ENCODE measurements around the gene SHANK3. TPM values are rescaled to one million over a fixed set of nuclear protein-coding genes. Genes with fewer than 3 reads are reported as not detected.

SHANK3 gene
- 0.51 and 0.97 TPM in 2 replicates for total RNA-seq (2014; rRNA removed; shearing (Covaris generic))
- 0.08 and 0.10 TPM in 2 replicates for polyA plus RNA-seq (2016; fragmentation: Nextera tagmentation; extraction: Ambion mirVana)

DNA sequence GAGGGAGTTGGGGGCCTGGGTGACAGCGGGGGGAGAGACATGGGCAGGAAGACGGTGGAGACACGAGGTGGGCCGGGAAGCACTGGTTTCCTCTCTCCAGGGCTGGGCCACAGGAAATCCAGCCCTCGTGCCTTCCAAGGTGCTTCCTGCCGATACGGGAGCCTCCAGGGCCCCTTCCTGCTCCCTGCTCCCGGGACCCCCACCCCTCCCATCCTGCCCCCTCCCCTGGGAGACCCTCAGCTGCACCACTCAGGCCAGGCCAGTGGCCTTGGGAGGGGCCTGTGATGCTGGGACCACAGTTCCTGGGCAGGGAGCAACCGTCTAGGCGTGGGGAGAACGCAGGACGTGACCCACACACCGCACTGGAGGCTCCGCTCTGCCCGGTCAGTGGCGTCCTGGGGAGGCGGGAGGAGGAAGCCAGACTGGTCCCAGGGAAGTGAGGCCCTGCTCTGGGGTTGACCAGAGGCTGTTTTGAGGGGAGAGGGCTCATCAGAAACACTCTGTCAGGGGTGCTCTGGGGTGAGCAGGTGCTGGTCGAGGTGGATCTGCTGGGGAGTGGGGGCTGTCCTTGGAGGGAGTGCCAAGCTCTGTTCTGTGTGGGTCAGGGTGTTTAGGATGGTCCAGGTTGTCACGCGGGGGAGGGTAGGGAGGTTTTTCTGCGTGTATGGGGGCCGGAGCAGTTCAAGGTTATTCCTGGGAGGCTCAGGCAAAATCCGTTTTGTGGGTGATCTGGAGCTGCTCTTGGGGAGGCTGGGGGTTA lies at the start of gene SHANK3:
SHANK3 (plus strand) TSS at position 353 of the 760 bp plus-strand sequence.
- no peak within 1 kb of the TSS for H2AFZ ChIP-seq
- 49 to 54% methylated on average over 10 to 23 of the region's 23 CpGs for WGBS, 2 experiments (ENCODE audit: low coverage in 1 of 2, low lambda C conversion rate in 2 of 2, missing lambda C conversion rate in 2 of 2)
- no peak within 1 kb of the TSS for H3K4me3 ChIP-seq
- TF ChIP-seq EZH2 (IDR thresholded peaks at IDR 0.05; ENCODE audit: insufficient read depth, poor library complexity, severe bottlenecking) (no peak), EZH2phosphoT487 (IDR thresholded peaks at IDR 0.05; ENCODE audit: insufficient read depth, low read depth) (no peak)
- no peaks in the 10 kb centered on the region for H3K9me2 ChIP-seq (ENCODE audit: insufficient read depth)
- no peak for DNase-seq
- no peaks in the 10 kb centered on the region for H3K79me2 ChIP-seq (ENCODE audit: insufficient read depth)
- H3K27ac ChIP-seq, result no peak within 1 kb of the TSS
- H3K9me3 ChIP-seq (ENCODE audit: low read depth), result no peaks in the 10 kb centered on the region
- in situ Hi-C loops (cut with MboI), result no loop called here
- H3K4me1 ChIP-seq (ENCODE audit: insufficient read depth), result no peaks in the 10 kb centered on the region
- no peaks in the 10 kb centered on the region for H3F3A ChIP-seq (ENCODE audit: insufficient read depth)
- H3K9ac ChIP-seq, result no peak within 1 kb of the TSS
- H3K27me3 ChIP-seq (replicated peaks; ENCODE audit: insufficient read depth), result peaks cover 20% of the 10 kb centered on the region
- no peaks in the 10 kb centered on the region for H3K36me3 ChIP-seq (ENCODE audit: low read depth)
- H3K4me2 ChIP-seq (ENCODE audit: unreplicated experiment), result no peak within 1 kb of the TSS
- H4K20me1 ChIP-seq (ENCODE audit: insufficient read depth), result no peaks in the 10 kb centered on the region

DNA sequence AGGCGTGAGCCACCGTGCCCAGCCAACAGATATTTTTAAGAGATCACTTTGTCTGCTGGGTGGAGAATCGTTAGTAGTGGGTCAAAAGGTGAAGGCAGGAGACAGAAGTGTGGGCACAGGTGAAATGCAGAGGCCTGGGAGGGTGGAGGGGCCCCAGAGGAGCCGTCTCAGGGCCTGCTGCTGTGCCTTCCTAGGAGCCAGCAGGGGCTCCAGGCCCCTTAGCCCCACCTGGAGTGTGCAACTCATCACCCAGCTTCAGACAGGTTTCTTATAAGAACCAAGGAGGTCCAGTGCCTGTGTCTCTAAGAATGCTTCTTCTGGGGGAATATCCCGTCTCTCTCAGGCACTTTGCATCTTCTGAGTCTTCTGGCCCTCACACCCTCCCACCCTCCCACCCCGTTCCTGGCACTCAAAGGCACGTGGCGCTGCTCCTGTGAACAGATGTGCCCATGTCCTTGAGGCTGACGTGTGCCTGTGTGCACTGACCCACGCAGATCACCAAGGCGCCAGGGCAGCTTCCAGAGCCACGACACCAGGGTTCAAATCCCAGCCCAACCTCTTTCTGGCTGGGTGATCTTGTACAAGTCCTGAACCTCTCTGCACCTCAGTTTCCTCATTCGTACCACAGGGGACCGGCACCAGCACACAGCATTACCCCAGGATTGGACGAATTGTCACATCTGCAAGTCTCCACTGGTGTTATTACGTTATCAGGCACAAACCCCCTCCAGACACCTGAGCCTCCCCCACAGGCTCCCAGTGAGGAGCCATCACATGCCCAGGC lies 48.1 kb upstream of the SHANK3 start:
- H4K20me1 ChIP-seq (ENCODE audit: insufficient read depth), result no peaks in the 10 kb centered on the region
- H3K27me3 ChIP-seq (replicated peaks; ENCODE audit: insufficient read depth), result no peaks in the 10 kb centered on the region
- H3K9ac ChIP-seq, result no peak overlapping the region
- H3K4me2 ChIP-seq (ENCODE audit: unreplicated experiment), result no peak overlapping the region
- TF ChIP-seq EZH2phosphoT487 (IDR thresholded peaks at IDR 0.05; ENCODE audit: insufficient read depth, low read depth), result no peak
- no peak for TF ChIP-seq EZH2 (IDR thresholded peaks at IDR 0.05; ENCODE audit: insufficient read depth, poor library complexity, severe bottlenecking)
- peaks cover 7% of the 10 kb centered on the region; the same call in 1 of the 2 replicates for H3F3A ChIP-seq (ENCODE audit: insufficient read depth)
- H3K36me3 ChIP-seq (ENCODE audit: low read depth), result no peaks in the 10 kb centered on the region
- 76 to 78% methylated on average over 16 of the region's 16 CpGs for WGBS, 2 experiments (ENCODE audit: low coverage in 1 of 2, low lambda C conversion rate in 2 of 2, missing lambda C conversion rate in 2 of 2)
- in situ Hi-C loops (cut with MboI), result no loop called here
- DNase-seq, result no peak
- H3K9me3 ChIP-seq (ENCODE audit: low read depth), result no peaks in the 10 kb centered on the region
- no peak overlapping the region for H2AFZ ChIP-seq
- peaks cover 8% of the 10 kb centered on the region for H3K4me1 ChIP-seq (ENCODE audit: insufficient read depth)
- no peaks in the 10 kb centered on the region for H3K79me2 ChIP-seq (ENCODE audit: insufficient read depth)
- H3K4me3 ChIP-seq, result no peak overlapping the region
- no peak overlapping the region for H3K27ac ChIP-seq
- no peaks in the 10 kb centered on the region for H3K9me2 ChIP-seq (ENCODE audit: insufficient read depth)

DNA sequence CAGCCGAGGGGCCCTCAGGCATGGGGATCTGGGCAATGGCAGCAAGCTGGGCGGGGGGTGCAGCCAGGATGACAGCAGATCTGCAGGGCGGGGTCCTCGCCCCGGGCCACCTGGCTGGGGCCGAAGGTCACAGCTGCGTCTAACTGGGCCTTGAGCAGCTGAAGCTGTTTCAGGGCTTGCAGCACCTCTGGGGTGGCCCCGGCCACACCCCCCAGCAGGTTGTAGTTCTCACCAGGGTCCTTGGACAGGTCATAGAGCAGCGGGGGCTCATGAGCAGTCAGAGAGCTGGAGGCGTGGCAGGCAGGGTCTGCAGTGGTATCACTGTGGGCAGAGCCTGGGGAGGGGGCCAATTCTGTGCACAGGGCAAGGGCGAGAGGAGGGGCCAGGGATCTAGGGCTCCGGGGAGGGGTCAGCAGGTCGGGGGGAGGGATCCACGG lies 47.5 kb upstream of the SHANK3 start:
- Histone ChIP-seq H3K9me2 (ENCODE audit: insufficient read depth) (no peaks in the 10 kb centered on the region), H4K20me1 (ENCODE audit: insufficient read depth) (no peaks in the 10 kb centered on the region), H3K4me1 (ENCODE audit: insufficient read depth) (peaks cover 8% of the 10 kb centered on the region), H2AFZ (no peak overlapping the region), H3K4me3 (no peak overlapping the region), H3K79me2 (ENCODE audit: insufficient read depth) (no peaks in the 10 kb centered on the region), H3K27ac (no peak overlapping the region), H3K9ac (no peak overlapping the region), H3K4me2 (ENCODE audit: unreplicated experiment) (no peak overlapping the region), H3K36me3 (ENCODE audit: low read depth) (no peaks in the 10 kb centered on the region), H3K27me3 (replicated peaks; ENCODE audit: insufficient read depth) (no peaks in the 10 kb centered on the region), H3F3A (ENCODE audit: insufficient read depth) (peaks cover 7% of the 10 kb centered on the region; the same call in 1 of the 2 replicates), H3K9me3 (ENCODE audit: low read depth) (no peaks in the 10 kb centered on the region)
- TF ChIP-seq EZH2 (IDR thresholded peaks at IDR 0.05; ENCODE audit: insufficient read depth, poor library complexity, severe bottlenecking) (no peak), EZH2phosphoT487 (IDR thresholded peaks at IDR 0.05; ENCODE audit: insufficient read depth, low read depth) (no peak)
- no peak for DNase-seq
- in situ Hi-C loops (cut with MboI), result no loop called here
- WGBS, 2 experiments (ENCODE audit: low coverage in 1 of 2, low lambda C conversion rate in 2 of 2, missing lambda C conversion rate in 2 of 2), result 82 to 89% methylated on average over 14 of the region's 14 CpGs

DNA sequence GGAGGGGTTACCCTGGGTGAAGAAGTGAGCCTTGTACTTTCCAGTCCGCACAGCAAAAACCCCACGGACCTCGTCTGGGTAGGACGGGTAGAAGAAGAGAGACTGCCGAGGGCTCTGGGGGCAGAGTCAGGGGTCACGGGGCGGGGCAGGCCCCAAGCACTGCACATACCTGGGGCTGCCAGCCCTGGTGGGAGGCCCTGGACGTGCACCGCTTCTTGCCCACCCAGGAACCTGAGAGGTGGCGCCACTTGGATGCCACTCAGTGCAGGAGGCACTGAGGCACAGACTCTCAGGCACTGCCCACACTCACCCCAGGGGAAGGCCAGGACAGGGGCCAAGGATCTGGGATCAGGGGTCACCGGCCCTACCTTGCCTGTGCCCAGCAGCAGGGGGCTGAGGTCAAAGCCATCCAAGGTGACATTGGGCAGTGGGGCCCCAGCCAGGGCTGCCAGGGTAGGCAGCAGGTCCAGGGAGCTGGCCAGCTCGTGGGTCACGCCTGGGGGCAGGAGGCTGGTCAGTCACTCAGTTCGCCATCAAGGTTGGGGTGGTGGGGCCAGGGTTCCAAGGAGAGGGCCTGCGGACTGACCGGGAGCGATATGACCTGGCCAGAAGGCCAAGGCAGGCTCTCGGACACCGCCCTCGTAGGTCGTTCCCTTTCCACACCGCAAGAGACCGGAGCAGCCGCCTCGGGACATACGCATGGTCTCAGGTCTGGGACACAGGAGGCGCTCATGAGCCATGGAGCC lies 46.9 kb upstream of the SHANK3 start:
- H3K4me1 ChIP-seq (ENCODE audit: insufficient read depth), result peaks cover 8% of the 10 kb centered on the region
- no peaks in the 10 kb centered on the region for H3K36me3 ChIP-seq (ENCODE audit: low read depth)
- no peaks in the 10 kb centered on the region for H3K9me2 ChIP-seq (ENCODE audit: insufficient read depth)
- H3K4me2 ChIP-seq (ENCODE audit: unreplicated experiment), result no peak overlapping the region
- H3K79me2 ChIP-seq (ENCODE audit: insufficient read depth), result no peaks in the 10 kb centered on the region
- no peaks in the 10 kb centered on the region for H3K9me3 ChIP-seq (ENCODE audit: low read depth)
- 92 to 98% methylated on average over 16 to 27 of the region's 27 CpGs for WGBS, 2 experiments (ENCODE audit: low coverage in 1 of 2, low lambda C conversion rate in 2 of 2, missing lambda C conversion rate in 2 of 2)
- in situ Hi-C loops (cut with MboI), result no loop called here
- no peak for DNase-seq
- no peak overlapping the region for H3K27ac ChIP-seq
- peaks cover 7% of the 10 kb centered on the region; the same call in 1 of the 2 replicates for H3F3A ChIP-seq (ENCODE audit: insufficient read depth)
- TF ChIP-seq EZH2phosphoT487 (IDR thresholded peaks at IDR 0.05; ENCODE audit: insufficient read depth, low read depth) (no peak), EZH2 (IDR thresholded peaks at IDR 0.05; ENCODE audit: insufficient read depth, poor library complexity, severe bottlenecking) (no peak)
- H3K4me3 ChIP-seq, result no peak overlapping the region
- no peaks in the 10 kb centered on the region for H3K27me3 ChIP-seq (replicated peaks; ENCODE audit: insufficient read depth)
- H3K9ac ChIP-seq, result no peak overlapping the region
- no peak overlapping the region for H2AFZ ChIP-seq
- no peaks in the 10 kb centered on the region for H4K20me1 ChIP-seq (ENCODE audit: insufficient read depth)

Data from GM23248 (cell line).